HG02938 (cell line): Measurements from ENCODE around the gene HOXD3.

ENCODE experiments used
- ATAC-seq: cut with Tn5 transposase; IDR thresholded peaks from one replicate; pipeline ENCODE4 v1.9.1; 2021; ENCODE audit warnings: mild to moderate bottlenecking, moderate library complexity; ENCODE audit not compliant: unreplicated experiment

Gene HOXD3

DNA sequence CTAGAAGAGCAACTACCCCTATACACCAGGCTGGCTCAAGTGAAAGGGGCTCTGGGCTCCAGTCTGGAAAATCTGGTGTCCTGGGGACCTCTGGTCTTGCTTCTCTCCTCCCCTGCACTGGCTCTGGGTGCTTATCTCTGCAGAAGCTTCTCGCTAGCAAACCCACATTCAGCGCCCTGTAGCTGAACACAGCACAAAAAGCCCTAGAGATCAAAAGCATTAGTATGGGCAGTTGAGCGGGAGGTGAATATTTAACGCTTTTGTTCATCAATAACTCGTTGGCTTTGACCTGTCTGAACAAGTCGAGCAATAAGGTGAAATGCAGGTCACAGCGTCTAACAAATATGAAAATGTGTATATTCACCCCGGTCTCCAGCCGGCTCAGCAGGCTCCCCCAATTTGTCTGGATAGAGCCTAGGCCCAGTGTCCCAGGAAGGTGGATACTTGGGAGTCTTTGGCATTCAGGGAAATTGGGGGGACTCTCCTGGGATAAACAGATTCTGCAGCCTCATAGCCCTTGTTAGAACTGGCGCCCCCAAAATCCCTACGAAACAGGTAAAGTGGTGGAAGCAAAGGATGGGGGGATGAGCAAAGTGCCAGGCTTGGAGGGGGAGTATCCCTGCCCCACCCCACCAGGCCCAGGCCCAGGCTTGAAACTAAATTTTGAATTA is 8.2 kb upstream of the HOXD3 start:
- no peak for ATAC-seq

- ATAC-seq, result no peak
Measured at GRCh38 chr2:176149481-176149938, 7.6 kb upstream of the HOXD3 start.

DNA sequence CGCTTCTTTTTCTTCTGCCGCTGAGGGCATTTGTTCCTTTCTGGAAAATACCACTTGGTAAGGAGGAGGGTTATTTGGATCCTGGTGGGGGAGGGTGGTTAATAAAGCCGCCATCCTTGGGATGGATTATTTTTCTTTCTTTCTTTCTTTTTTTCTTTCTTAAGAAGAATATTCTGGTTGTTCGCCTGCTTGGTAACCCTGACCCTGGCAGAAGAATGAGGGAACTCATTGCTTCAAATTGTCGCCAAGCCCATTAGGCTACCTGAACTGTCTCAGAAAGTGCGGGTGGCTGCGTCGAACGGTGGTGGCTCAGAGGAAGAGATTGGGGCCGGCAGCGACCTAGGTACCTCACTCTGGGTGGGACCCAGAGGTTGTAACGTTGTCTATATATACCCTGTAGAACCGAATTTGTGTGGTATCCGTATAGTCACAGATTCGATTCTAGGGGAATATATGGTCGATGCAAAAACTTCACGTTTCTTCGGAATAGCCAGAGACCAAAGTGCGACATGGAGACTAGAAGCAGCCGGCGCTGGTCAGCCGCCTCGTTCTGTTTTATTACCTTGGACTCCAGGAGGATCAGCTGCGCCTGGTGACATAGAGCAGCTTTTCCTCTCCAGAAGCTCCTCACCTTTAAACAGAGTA is 7.0 kb upstream of the HOXD3 start:
- no peak for ATAC-seq

GRCh38 chr2:176150584-176151441 is 6.3 kb upstream of the HOXD3 start:
- ATAC-seq, result no peak

GRCh38 chr2:176151442-176152287 is 5.4 kb upstream of the HOXD3 start, which contains the start of gene HOXD4:
Gene HOXD4, plus strand, starts transcription at chr2:176151550. Its CDS starts 84 bp downstream, at chr2:176151634.
- no peak for ATAC-seq

DNA sequence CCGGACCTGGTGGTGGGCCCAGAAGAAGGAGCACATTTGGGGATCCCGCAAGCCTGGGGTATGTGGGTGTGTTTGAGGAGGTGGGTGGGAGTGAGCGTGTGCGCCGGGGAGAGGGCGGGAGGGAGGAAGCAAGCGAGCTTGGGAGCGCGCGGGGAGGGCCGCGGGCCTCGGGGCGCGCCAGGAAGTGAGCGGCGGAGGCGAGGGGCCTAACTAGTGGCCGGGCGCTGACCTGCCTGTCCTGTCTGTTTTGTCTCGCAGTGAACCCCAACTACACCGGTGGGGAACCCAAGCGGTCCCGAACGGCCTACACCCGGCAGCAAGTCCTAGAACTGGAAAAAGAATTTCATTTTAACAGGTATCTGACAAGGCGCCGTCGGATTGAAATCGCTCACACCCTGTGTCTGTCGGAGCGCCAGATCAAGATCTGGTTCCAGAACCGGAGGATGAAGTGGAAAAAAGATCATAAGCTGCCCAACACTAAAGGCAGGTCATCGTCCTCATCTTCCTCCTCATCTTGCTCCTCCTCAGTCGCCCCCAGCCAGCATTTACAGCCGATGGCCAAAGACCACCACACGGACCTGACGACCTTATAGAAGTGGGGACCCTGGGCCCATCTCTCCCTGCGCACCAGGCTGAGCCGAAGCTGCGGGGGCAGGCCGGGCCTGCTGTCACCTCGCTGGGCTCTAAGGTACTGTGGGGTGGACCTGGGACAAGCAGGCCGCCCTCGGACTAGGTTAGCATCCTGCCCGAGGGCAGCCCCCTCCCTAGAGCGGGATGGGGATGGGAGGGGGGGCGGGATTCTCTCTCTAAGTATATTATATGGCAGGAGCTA is 4.5 kb upstream of the HOXD3 start:
- ATAC-seq, result no peak

- no peak for ATAC-seq
Measured at GRCh38 chr2:176154576-176155252, 2.4 kb upstream of the HOXD3 start.

- ATAC-seq, result no peak
Measured at GRCh38 chr2:176155356-176156044, 1.6 kb upstream of the HOXD3 start.

DNA sequence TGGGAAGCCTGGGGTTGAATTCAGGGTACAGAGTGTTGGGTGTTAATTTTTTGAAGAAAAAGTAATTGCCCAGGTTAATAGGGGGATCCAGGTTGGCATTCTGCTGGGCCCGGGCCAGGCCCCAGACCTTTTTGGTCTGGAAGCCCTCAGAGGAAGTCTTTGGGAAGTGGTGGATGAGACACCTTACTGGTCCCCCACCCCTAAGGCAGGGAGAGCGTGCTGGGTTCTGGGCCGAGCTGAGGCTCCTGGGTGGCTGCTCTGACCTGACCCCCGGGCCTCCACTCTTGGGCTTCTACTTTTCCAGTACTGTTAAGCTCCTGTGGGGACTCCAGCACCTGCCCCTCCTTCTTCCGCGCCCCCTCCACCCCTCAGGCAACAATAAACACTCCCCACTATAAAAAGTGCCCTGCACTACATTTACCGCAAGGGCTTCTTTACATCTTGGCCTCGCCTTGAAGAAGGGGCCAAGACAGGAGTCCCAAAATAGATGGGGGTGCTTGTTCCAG is 753 bp upstream of the HOXD3 start:
- ATAC-seq, result no peak

DNA sequence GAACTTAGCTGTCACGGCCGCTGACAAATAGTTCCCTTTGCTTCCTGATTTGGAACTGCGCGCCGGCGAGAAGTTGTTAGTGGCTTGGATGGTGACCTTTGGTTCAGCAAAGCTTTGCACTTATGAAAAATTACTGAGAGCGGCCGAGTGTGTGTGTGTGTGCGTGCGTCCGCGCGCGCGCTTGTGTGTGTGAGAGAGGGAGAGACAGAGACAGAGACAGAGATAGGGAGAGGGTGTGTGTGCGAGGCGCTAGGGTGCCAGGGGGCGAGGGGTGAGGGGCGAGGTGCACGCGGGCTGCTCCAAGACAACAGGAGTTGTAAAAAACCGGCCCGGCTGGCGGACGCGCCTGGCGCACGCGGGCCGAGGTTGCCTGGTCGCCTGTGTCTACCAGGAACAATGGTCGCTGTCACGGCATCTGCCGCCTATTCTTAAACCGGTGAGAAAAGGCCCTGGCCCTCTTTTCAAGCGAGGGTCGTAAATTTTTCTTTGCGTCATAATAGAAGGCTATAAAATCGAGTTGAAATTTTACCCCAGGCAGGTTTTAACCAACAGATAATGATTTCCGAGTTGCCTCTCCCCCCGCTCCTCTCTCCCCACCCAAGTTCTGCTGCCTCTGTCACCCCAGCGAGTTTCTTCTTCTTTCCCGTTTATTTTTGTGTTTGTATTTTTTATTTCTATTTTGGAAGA is 535 bp downstream of the HOXD3 start:
- no peak for ATAC-seq

- ATAC-seq, result no peak
Measured at GRCh38 chr2:176158186-176158591, 1.1 kb downstream of the HOXD3 start.

- no peak for ATAC-seq
Measured at GRCh38 chr2:176158855-176159662, 2.0 kb downstream of the HOXD3 start.

DNA sequence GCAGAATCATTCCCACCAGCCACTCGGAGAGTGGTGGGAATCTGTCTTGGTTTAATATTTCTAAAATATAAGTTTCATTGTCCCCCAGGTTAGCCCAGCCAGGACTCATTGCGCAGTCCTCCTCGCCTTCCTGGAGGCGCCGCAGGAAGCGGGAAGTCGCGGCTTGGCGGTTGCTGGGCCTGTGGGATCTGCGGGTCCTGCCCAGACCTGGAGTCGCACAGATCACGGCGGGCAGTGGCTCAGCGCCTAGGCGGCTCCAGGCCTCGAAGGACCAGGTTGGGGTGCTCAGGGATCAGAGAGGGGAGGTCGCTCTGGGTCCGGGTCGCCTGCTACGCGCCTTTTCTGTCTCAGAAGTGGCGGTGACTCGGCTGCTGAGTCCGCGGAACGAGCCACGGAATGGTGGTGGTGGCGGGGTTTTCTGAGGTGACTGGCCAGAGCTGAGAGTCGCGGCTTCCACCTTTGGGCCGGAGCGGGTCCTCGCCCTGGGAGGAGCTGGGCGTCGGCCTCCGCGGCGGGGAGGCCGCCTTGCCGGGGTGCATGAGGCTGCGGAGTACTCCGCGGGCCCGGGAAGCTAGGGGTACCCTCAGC is 2.6 kb downstream of the HOXD3 start:
- no peak for ATAC-seq

DNA sequence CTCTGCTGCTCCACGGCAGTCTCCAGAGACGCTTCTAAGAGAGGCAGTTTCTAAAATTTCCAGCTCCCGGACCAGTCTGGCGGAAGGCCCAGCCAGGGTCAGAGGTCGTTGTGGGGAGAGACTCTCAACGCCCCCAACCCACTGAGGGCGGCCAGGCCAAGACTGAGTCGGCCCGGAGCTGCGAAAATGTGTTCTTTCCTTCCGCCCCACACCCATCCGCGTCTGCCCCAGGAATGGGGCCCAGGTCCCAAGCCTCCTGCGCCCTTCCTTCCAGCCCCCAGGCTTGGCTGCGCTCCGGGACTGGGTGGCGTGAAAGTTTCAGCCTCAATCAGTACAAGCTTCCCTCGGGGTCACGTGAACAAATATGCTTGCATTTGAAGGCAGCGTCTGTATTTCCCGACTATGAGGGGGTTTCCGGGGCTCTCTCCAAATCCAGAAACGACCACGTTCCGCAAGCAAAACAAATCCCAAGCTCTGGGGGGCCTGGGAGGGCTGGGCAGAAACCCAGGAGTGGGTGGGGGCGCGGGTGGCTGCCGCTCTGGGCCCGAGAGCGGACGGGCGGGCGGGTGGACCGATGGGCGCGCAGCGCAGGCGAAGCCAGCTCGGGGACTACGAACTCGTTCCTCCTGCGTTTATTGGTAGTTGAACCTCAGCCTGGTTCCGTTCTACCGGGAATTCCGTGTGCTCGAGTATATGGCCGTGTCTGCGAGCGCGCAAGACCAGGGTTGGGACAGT is 3.3 kb downstream of the HOXD3 start:
- ATAC-seq, result no peak

DNA sequence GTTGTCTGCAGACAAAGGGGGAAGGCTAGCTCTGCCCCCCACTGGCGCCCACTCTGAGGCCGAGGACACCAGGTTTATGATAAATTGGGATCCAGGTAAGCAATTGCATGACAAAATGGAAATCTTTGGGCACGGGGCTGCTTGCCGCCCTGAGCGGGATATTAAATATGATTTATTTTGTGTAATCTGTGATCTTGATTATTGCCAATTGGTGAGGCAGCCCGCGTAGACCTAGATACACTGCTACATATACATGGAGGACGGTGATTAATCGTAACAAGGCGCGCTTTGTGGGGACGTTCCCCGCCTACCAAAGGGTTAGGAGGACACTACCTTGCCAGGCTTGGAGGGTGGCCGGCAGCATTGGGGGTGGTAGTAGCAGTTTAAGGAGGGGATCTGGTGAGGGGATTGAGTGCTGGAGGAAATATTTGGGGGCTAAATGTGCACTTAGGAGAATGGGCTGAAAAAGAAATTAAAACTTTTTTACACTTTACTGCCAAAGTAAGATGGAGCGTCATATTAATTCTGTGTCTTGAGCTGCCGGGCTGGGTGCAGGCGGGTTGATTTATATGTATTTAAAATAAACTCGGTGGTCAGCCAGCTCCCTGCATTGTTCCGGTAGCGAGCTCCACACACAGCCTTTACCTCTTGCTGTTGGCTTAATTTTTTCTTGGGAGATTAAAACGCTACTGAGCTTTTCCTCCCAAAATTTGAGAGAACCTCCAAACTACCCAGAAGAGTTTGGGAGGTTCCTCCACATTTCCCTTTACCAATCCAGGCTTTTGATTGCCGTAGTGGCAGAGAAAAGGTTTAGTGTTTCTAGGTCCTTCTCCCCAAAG is 4.1 kb downstream of the HOXD3 start:
- ATAC-seq, result no peak
